IMR-90 (cell line): ENCODE data around the gene HOXA3. TPM values are rescaled to one million over a fixed set of nuclear protein-coding genes. Genes with fewer than 3 reads are reported as not detected.

ENCODE experiments used
- ATAC-seq: fragments of 200-7000 bp; cut with Tn5 transposase; 2 replicates; pipeline ENCODE4 v1.9.1; 2020; ENCODE audit warnings: low read depth, mild to moderate bottlenecking, moderate library complexity
- BruUV-seq: library from RNA; stranded (reverse); fragments of 400-500 nt; replicated peaks from 2 replicates; lab custom pipeline; 2021; lab: Mats Ljungman, UMichigan
- CTCF ChIA-PET: fragments of 300-600 bp; formaldehyde crosslinking; extraction: SDS; loops from one replicate; lab custom pipeline; 2021; ENCODE audit warnings: antibody characterized with exemption; lab: Yijun Ruan, JAX
- POLR2A ChIA-PET: fragments of 300-600 bp; sonication (Branson Sonifier 250); formaldehyde crosslinking; loops from one replicate; lab custom pipeline; 2022; ENCODE audit warnings: antibody characterized with exemption; ENCODE audit not compliant: unreplicated experiment; lab: Charles Lee
- DNase-seq: peaks from one replicate; pipeline ENCODE4 v3.0.0; 2013
- H2AFZ ChIP-seq: replicated peaks from 2 replicates; pipeline ENCODE3; 2013; ENCODE audit warnings: low read length, mild to moderate bottlenecking; ENCODE audit not compliant: poor library complexity
- H2AK5ac ChIP-seq: 2 replicates; pipeline ENCODE4 v1.6.1; 2013; ENCODE audit warnings: low read depth, low read length, inconsistent platforms
- H2AK9ac ChIP-seq: replicated peaks from 2 replicates; pipeline ENCODE3; 2013; ENCODE audit warnings: mild to moderate bottlenecking, low read depth, low read length, moderate library complexity; ENCODE audit not compliant: poor library complexity
- H2BK120ac ChIP-seq: 2 replicates; pipeline ENCODE4 v1.6.1; 2013; ENCODE audit warnings: low read depth, low read length, inconsistent platforms
- H2BK15ac ChIP-seq: 3 replicates; pipeline ENCODE4 v1.6.1; 2013; ENCODE audit warnings: low read depth, low read length, inconsistent platforms
- H2BK20ac ChIP-seq: 2 replicates; pipeline ENCODE4 v1.6.1; 2013; ENCODE audit warnings: low read depth, mild to moderate bottlenecking, inconsistent platforms, low read length, moderate library complexity
- H2BK5ac ChIP-seq: 2 replicates; pipeline ENCODE4 v1.6.1; 2013; ENCODE audit warnings: mild to moderate bottlenecking, low read depth, low read length, inconsistent platforms; ENCODE audit not compliant: poor library complexity, severe bottlenecking
- H3K14ac ChIP-seq: replicated peaks from 2 replicates; pipeline ENCODE4 v1.6.1; 2013; ENCODE audit warnings: low read depth, low read length, inconsistent platforms
- H3K18ac ChIP-seq: 2 replicates; pipeline ENCODE4 v1.6.1; 2013; ENCODE audit warnings: low read depth, low read length, control low read depth
- H3K23ac ChIP-seq: 2 replicates; pipeline ENCODE4 v1.6.1; 2013; ENCODE audit warnings: low read depth, low read length, inconsistent platforms
- H3K27ac ChIP-seq: 2 replicates; pipeline ENCODE4 v1.5.1; 2013; ENCODE audit warnings: mild to moderate bottlenecking, control low read depth, low read length; ENCODE audit not compliant: insufficient read depth
- H3K27me3 ChIP-seq: 2 replicates; pipeline ENCODE4 v1.6.1; 2013; ENCODE audit warnings: low read length; ENCODE audit not compliant: control insufficient read depth, insufficient read depth
- H3K36me3 ChIP-seq: 2 replicates; pipeline ENCODE4 v1.6.1; 2013; ENCODE audit warnings: low read length, mixed read lengths; ENCODE audit not compliant: control insufficient read depth, insufficient read depth
- H3K4ac ChIP-seq: 2 replicates; pipeline ENCODE4 v1.6.1; 2013; ENCODE audit warnings: low read depth, low read length, inconsistent platforms
- H3K4me1 ChIP-seq: 2 replicates; pipeline ENCODE4 v1.6.1; 2013; ENCODE audit warnings: low read length, mixed read lengths; ENCODE audit not compliant: control insufficient read depth, insufficient read depth
- H3K4me2 ChIP-seq: 2 replicates; pipeline ENCODE4 v1.6.1; 2013; ENCODE audit warnings: low read depth, mild to moderate bottlenecking, control low read depth, low read length, moderate library complexity
- H3K4me3 ChIP-seq: 2 replicates; pipeline ENCODE4 v1.5.1; 2013; ENCODE audit warnings: low read depth, mild to moderate bottlenecking, control low read depth, low read length, moderate library complexity; ENCODE audit not compliant: insufficient read depth
- H3K56ac ChIP-seq: 2 replicates; pipeline ENCODE4 v1.6.1; 2013; ENCODE audit warnings: low read length, inconsistent platforms; ENCODE audit not compliant: insufficient read depth; ENCODE audit errors: extremely low read depth
- H3K79me1 ChIP-seq, 2 experiments: 2 replicates each; pipeline ENCODE4 v1.6.1; 2013; ENCODE audit warnings: low read length in 2 of 2, inconsistent platforms in 1 of 2, low read depth in 1 of 2
- H3K9ac ChIP-seq: 2 replicates; pipeline ENCODE4 v1.6.1; 2013; ENCODE audit warnings: low read depth, low read length, control low read depth
- H3K9me1 ChIP-seq: 2 replicates; pipeline ENCODE4 v1.6.1; 2013; ENCODE audit warnings: low read length, inconsistent platforms; ENCODE audit not compliant: insufficient read depth
- H3K9me3 ChIP-seq: 2 replicates; pipeline ENCODE4 v1.6.1; 2013; ENCODE audit warnings: low read length; ENCODE audit not compliant: control insufficient read depth, insufficient read depth
- H4K20me1 ChIP-seq: 2 replicates; pipeline ENCODE4 v1.6.1; 2013; ENCODE audit warnings: low read length, inconsistent platforms; ENCODE audit not compliant: insufficient read depth
- H4K5ac ChIP-seq: 2 replicates; pipeline ENCODE4 v1.6.1; 2013; ENCODE audit warnings: mild to moderate bottlenecking, low read depth, low read length, control low read depth
- H4K8ac ChIP-seq, 2 experiments: 2 replicates each; pipeline ENCODE4 v1.6.1; 2013; ENCODE audit warnings: low read depth in 2 of 2, low read length in 2 of 2, control low read depth in 1 of 2, inconsistent platforms in 1 of 2
- H4K91ac ChIP-seq: 2 replicates; pipeline ENCODE4 v1.6.1; 2013; ENCODE audit warnings: low read depth, low read length, inconsistent platforms; ENCODE audit not compliant: insufficient read depth
- CHD1 ChIP-seq: IDR thresholded peaks from 2 replicates; pipeline ENCODE4 v1.6.1; 2012; ENCODE audit warnings: low read depth, low read length, improper control_type of control experiment
- MAFK ChIP-seq: IDR thresholded peaks from 2 replicates; pipeline ENCODE4 v1.6.1; 2012; ENCODE audit warnings: low read depth, low read length, improper control_type of control experiment
- MAZ ChIP-seq: IDR thresholded peaks from 2 replicates; pipeline ENCODE4 v1.6.1; 2012; ENCODE audit warnings: low read depth, mild to moderate bottlenecking, low read length, improper control_type of control experiment, moderate library complexity, borderline replicate concordance
- POLR2A ChIP-seq: IDR thresholded peaks from 2 replicates; pipeline ENCODE4 v1.6.1; 2012; ENCODE audit warnings: mild to moderate bottlenecking, low read depth, low read length
- RAD21 ChIP-seq: IDR thresholded peaks from 2 replicates; pipeline ENCODE4 v1.6.1; 2012; ENCODE audit warnings: low read length, improper control_type of control experiment
- SMC3 ChIP-seq: fragments of 150-350 bp; IDR thresholded peaks from 2 replicates; pipeline ENCODE4 v1.6.1; 2016; ENCODE audit warnings: low read depth, mild to moderate bottlenecking, antibody characterized with exemption, low read length, moderate library complexity
- USF2 ChIP-seq: fragments of 150-350 bp; IDR thresholded peaks from 2 replicates; pipeline ENCODE4 v1.6.1; 2017; ENCODE audit warnings: mild to moderate bottlenecking, antibody characterized with exemption, low read length, low read depth
- dilution Hi-C: fragments of 300-500 bp; cut with HindIII; formaldehyde crosslinking; loops from one replicate; pipeline ENCODE4 v1.14.3; 2018; ENCODE audit warnings: low sequenced_read_pairs; ENCODE audit not compliant: unreplicated experiment
- in situ Hi-C: fragments of 300-500 bp; cut with MboI; formaldehyde crosslinking; loops from 3 replicates; pipeline ENCODE4 v1.14.3; 2019; ENCODE audit warnings: low sequenced_read_pairs, inconsistent platforms, mixed read lengths
- intact Hi-C: fragments of 100-400 bp; cut with micrococcal nuclease; formaldehyde crosslinking; loops from 2 replicates; pipeline ENCODE4 v1.10.0; 2022
- polyA plus RNA-seq, 3 experiments: library from polyadenylated mRNA; depleted of rRNA; stranded (reverse); fragments of >200 nt; gene quantifications; 2 replicates each; pipeline ENCODE4 v1.2.3, GENCODE V29; 2012; ENCODE audit warnings: low replicate concordance in 1 of 3
- total RNA-seq: library from RNA; depleted of rRNA; stranded (reverse); fragments of >200 nt; gene quantifications from 2 replicates; pipeline ENCODE4 v1.2.3, GENCODE V29; 2012

HOXA3 gene
- total and polyA plus RNA-seq, 2 of the 4 experiments (the other 2 are of a cell fraction), result 0.90 to 5.4 TPM

- Histone ChIP-seq H3K14ac (no peak overlapping the region), H3K18ac (no peak overlapping the region), H3K27ac (no peak overlapping the region), H3K9ac (no peak overlapping the region), H4K5ac (no peak overlapping the region), H2BK5ac (no peak overlapping the region), H2AK5ac (no peak overlapping the region), H3K9me1 (no peaks in the 10 kb centered on the region), H2AK9ac (no peak overlapping the region), H3K9me3 (no peaks in the 10 kb centered on the region), H4K20me1 (no peaks in the 10 kb centered on the region), H3K23ac (no peak overlapping the region), H3K79me1 (no peaks in the 10 kb centered on the region), H2AFZ (no peak overlapping the region), H2BK120ac (no peak overlapping the region), H3K27me3 (peaks cover 1% of the 10 kb centered on the region; the same call in 1 of the 2 replicates), H4K91ac (no peak overlapping the region), H3K4me1 (no peaks in the 10 kb centered on the region), H2BK15ac (no peak overlapping the region), H3K36me3 (no peaks in the 10 kb centered on the region), H3K4ac (no peak overlapping the region), H2BK20ac (no peak overlapping the region), H4K8ac (no peak overlapping the region), H3K56ac (no peak overlapping the region), H3K4me2 (no peak overlapping the region), H3K4me3 (no peak overlapping the region)
- no TSS peak for BruUV-seq
- CTCF ChIA-PET, result no interaction called here
- POLR2A ChIA-PET, result no interaction called here
- intact Hi-C loops (no loop called here), in situ Hi-C loops (no loop called here), dilution Hi-C loops (no loop called here)
- TF ChIP-seq SMC3 (no peak), POLR2A (no peak), CHD1 (no peak), RAD21 (no peak), MAZ (no peak), USF2 (no peak), MAFK (no peak)
- no peak for ATAC-seq
- no peak for DNase-seq
Measured at GRCh38 chr7:27073076-27073475, 79.3 kb downstream of the HOXA3 start.
